Neural progenitor cell (in vitro differentiated cells): ENCODE measurements around the gene NDUFS8. TPM values are rescaled to one million over a fixed set of nuclear protein-coding genes. Genes with fewer than 3 reads are reported as not detected.

Experiments
- DNase-seq: peaks from one replicate; pipeline ENCODE4 v3.0.0-alpha.2; 2016; ENCODE audit warnings: low spot score
- H2AFZ ChIP-seq: fragments of 200-600 bp; sonication (generic); replicated peaks from 2 replicates; pipeline ENCODE4 v1.6.1; 2016; ENCODE audit warnings: antibody characterized with exemption
- H3F3A ChIP-seq: fragments of 200-600 bp; sonication (generic); 2 replicates; pipeline ENCODE4 v1.6.1; 2016; ENCODE audit warnings: antibody characterized with exemption, low read depth
- H3K27ac ChIP-seq: fragments of 200-600 bp; sonication (generic); 2 replicates; pipeline ENCODE4 v1.5.1; 2016; ENCODE audit warnings: mild to moderate bottlenecking
- H3K27me3 ChIP-seq: fragments of 200-600 bp; sonication (generic); 2 replicates; pipeline ENCODE4 v1.6.1; 2016; ENCODE audit warnings: mild to moderate bottlenecking, moderate library complexity
- H3K36me3 ChIP-seq: fragments of 200-600 bp; sonication (generic); 2 replicates; pipeline ENCODE4 v1.5.1; 2016
- H3K4me1 ChIP-seq: fragments of 200-600 bp; sonication (generic); 2 replicates; pipeline ENCODE4 v1.6.1; 2016; ENCODE audit warnings: mixed run types
- H3K4me2 ChIP-seq: fragments of 200-600 bp; sonication (generic); 2 replicates; pipeline ENCODE4 v1.6.1; 2016
- H3K4me3 ChIP-seq: fragments of 200-600 bp; sonication (generic); 2 replicates; pipeline ENCODE4 v1.5.1; 2016
- H3K79me2 ChIP-seq: fragments of 200-600 bp; sonication (generic); 2 replicates; pipeline ENCODE4 v1.6.1; 2016; ENCODE audit warnings: low read depth
- H3K9ac ChIP-seq: fragments of 200-600 bp; sonication (generic); 2 replicates; pipeline ENCODE4 v1.6.1; 2016
- H3K9me3 ChIP-seq: fragments of 200-600 bp; sonication (generic); 2 replicates; pipeline ENCODE4 v1.5.1; 2016; ENCODE audit warnings: low read depth
- H4K20me1 ChIP-seq: fragments of 200-600 bp; sonication (generic); 2 replicates; pipeline ENCODE4 v1.6.1; 2016; ENCODE audit warnings: low read depth
- H3K27ac Mint-ChIP-seq: 3 replicates; pipeline ENCODE4 v1.8.0; 2021; ENCODE audit warnings: mixed read lengths
- H3K27me3 Mint-ChIP-seq: 2 replicates; pipeline ENCODE4 v1.8.0; 2022; ENCODE audit warnings: low read depth, mild to moderate bottlenecking, inconsistent platforms, moderate library complexity, mixed read lengths; ENCODE audit not compliant: insufficient read depth
- H3K36me3 Mint-ChIP-seq: 3 replicates; pipeline ENCODE4 v1.8.0; 2021; ENCODE audit warnings: mixed read lengths
- H3K4me1 Mint-ChIP-seq: 3 replicates; pipeline ENCODE4 v1.8.0; 2021; ENCODE audit warnings: mixed read lengths
- H3K4me3 Mint-ChIP-seq: 3 replicates; pipeline ENCODE4 v1.8.0; 2021; ENCODE audit warnings: mild to moderate bottlenecking, moderate library complexity, mixed read lengths
- H3K9me3 Mint-ChIP-seq: 3 replicates; pipeline ENCODE4 v1.8.0; 2020; ENCODE audit warnings: mixed read lengths
- EZH2 ChIP-seq: fragments of 200-600 bp; sonication (generic); IDR thresholded peaks from 2 replicates; pipeline ENCODE4 v1.6.1; 2017; ENCODE audit warnings: antibody characterized with exemption, mild to moderate bottlenecking, moderate library complexity
- EZH2phosphoT487 ChIP-seq: fragments of 200-600 bp; sonication (generic); IDR thresholded peaks from 2 replicates; pipeline ENCODE4 v1.6.1; 2017; ENCODE audit warnings: antibody characterized with exemption
- total RNA-seq: library from RNA; depleted of rRNA; stranded (reverse); fragments of >200 nt; gene quantifications from 2 replicates; pipeline ENCODE4 v1.2.3, GENCODE V29; 2015; ENCODE audit warnings: low replicate concordance
- TF ChIP-seq, protein P1 (sequence below): fragments of 200-600 bp; sonication (generic); IDR thresholded peaks from 2 replicates; pipeline ENCODE4 v1.5.1; 2017; ENCODE audit warnings: antibody characterized with exemption, mild to moderate bottlenecking

Gene NDUFS8
- total RNA-seq, 1 donor from 2014 or later = 46.7 TPM

DNA sequence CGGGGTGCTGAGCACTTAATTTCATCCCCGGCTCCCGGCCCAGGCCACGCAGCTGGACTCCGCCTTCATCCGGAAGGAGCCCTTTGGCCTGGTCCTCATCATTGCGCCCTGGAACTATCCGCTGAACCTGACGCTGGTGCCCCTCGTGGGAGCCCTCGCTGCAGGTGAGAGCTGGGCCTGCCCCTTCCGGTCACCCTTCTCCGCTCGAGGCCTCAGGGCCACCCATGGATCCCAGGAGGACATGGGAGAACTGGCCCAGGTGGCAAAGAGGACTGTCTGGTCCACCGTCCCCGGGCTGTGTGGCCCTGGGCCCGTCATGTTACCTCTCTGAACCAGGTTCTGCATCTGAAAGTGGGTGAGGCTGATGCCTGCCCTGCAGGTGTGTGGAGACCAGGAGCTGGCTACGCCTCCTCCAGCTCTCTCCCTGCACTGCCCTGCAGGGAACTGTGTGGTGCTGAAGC lies 11.7 kb upstream of the NDUFS8 start:
- peaks cover 9% of the 10 kb centered on the region for H3K4me1 ChIP-seq
- H3F3A ChIP-seq = peaks cover 8% of the 10 kb centered on the region
- no peak overlapping the region for H3K9ac ChIP-seq
- TF ChIP-seq EZH2phosphoT487 (no peak), EZH2 (no peak)
- TF ChIP-seq, protein P1, sequence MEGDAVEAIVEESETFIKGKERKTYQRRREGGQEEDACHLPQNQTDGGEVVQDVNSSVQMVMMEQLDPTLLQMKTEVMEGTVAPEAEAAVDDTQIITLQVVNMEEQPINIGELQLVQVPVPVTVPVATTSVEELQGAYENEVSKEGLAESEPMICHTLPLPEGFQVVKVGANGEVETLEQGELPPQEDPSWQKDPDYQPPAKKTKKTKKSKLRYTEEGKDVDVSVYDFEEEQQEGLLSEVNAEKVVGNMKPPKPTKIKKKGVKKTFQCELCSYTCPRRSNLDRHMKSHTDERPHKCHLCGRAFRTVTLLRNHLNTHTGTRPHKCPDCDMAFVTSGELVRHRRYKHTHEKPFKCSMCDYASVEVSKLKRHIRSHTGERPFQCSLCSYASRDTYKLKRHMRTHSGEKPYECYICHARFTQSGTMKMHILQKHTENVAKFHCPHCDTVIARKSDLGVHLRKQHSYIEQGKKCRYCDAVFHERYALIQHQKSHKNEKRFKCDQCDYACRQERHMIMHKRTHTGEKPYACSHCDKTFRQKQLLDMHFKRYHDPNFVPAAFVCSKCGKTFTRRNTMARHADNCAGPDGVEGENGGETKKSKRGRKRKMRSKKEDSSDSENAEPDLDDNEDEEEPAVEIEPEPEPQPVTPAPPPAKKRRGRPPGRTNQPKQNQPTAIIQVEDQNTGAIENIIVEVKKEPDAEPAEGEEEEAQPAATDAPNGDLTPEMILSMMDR = no peak
- H3K79me2 ChIP-seq = no peaks in the 10 kb centered on the region
- no peak overlapping the region for H3K27ac ChIP-seq
- Mint-ChIP-seq H3K27ac (peak overlapping the region; percentile 72), H3K36me3 (peaks cover under 1% of the 10 kb centered on the region), H3K4me3 (no peak overlapping the region), H3K9me3 (no peaks in the 10 kb centered on the region), H3K4me1 (peaks cover 36% of the 10 kb centered on the region), H3K27me3 (peaks cover 2% of the 10 kb centered on the region)
- no peak for DNase-seq
- H3K36me3 ChIP-seq = no peaks in the 10 kb centered on the region
- H3K4me2 ChIP-seq = no peak overlapping the region
- no peaks in the 10 kb centered on the region for H3K9me3 ChIP-seq
- H4K20me1 ChIP-seq = no peaks in the 10 kb centered on the region
- H2AFZ ChIP-seq = no peak overlapping the region
- no peaks in the 10 kb centered on the region for H3K27me3 ChIP-seq
- no peak overlapping the region for H3K4me3 ChIP-seq

DNA sequence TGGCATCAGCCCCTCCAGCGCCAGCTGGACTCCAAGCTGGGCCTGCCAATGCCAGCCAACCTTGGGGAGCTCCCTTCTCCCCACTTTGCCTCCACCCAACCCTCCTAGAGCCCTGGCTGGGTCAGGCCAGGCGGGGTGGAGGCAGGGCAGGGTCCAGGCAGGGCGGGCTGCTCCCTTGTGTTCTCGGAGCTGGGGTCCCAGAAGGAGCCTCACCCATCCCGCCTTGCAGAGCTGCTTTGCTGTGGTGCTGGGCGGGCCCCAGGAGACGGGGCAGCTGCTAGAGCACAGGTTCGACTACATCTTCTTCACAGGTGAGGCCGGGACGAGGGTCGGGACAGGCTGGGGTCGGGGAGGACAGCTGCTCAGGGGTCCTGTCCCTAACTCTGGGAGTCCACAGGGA lies 11.0 kb upstream of the NDUFS8 start:
- H4K20me1 ChIP-seq = no peaks in the 10 kb centered on the region
- H3F3A ChIP-seq = peaks cover 10% of the 10 kb centered on the region
- peak overlapping the region; percentile 72 for H3K27ac Mint-ChIP-seq

DNA sequence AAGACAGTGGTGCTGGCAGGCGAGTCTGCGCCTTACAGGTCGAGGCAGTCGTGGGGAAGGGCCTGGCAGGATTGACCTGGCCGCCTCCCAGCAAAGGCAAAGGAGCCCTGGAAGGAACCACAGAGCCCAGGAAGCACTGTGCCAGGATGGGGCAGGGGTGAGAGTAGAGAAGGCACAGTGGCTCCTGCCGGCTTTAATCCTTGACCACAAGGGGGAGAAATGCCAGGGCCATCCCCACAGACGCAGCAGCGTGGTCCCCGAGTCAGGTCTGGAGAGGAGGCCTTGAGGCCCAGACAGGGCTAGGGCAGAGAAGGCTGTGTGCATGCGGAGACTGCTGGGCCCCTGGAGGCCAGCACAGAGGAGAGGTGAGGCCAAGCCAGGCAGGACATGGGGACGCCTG lies 9.9 kb upstream of the NDUFS8 start:
- peak; percentile 69 for DNase-seq
- Mint-ChIP-seq H3K4me1 (peaks cover 26% of the 10 kb centered on the region), H3K36me3 (peaks cover 12% of the 10 kb centered on the region), H3K4me3 (peak overlapping the region; percentile 68), H3K27ac (peak overlapping the region; percentile 78), H3K9me3 (peaks cover 6% of the 10 kb centered on the region), H3K27me3 (peaks cover 2% of the 10 kb centered on the region)
- Histone ChIP-seq H3K4me3 (no peak overlapping the region), H3F3A (peaks cover 14% of the 10 kb centered on the region), H3K9ac (no peak overlapping the region), H3K9me3 (no peaks in the 10 kb centered on the region), H4K20me1 (no peaks in the 10 kb centered on the region), H2AFZ (no peak overlapping the region), H3K4me1 (peaks cover 9% of the 10 kb centered on the region), H3K79me2 (no peaks in the 10 kb centered on the region), H3K27ac (no peak overlapping the region), H3K4me2 (peak overlapping the region; percentile 64), H3K27me3 (no peaks in the 10 kb centered on the region), H3K36me3 (no peaks in the 10 kb centered on the region)
- TF ChIP-seq EZH2 = no peak
- TF ChIP-seq, protein P1 = peak; percentile 57

More for the DNA sequence above, 11.0 kb upstream of the NDUFS8 start:
- Histone ChIP-seq H3K4me1 (peaks cover 9% of the 10 kb centered on the region), H3K27ac (no peak overlapping the region), H3K79me2 (no peaks in the 10 kb centered on the region), H3K36me3 (no peaks in the 10 kb centered on the region), H3K27me3 (no peaks in the 10 kb centered on the region), H3K4me2 (no peak overlapping the region), H3K4me3 (no peak overlapping the region), H3K9ac (no peak overlapping the region), H2AFZ (no peak overlapping the region), H3K9me3 (no peaks in the 10 kb centered on the region)
- DNase-seq = no peak
- Mint-ChIP-seq H3K4me1 (peaks cover 30% of the 10 kb centered on the region), H3K9me3 (no peaks in the 10 kb centered on the region), H3K36me3 (peaks cover 4% of the 10 kb centered on the region), H3K4me3 (no peak overlapping the region), H3K27me3 (peaks cover 2% of the 10 kb centered on the region)
- TF ChIP-seq EZH2phosphoT487 = no peak
- TF ChIP-seq, protein P1 = no peak
- TF ChIP-seq EZH2 = no peak
